GM21737 (cell line): ENCODE results near the gene POLR3B.
"Not testable (repeated sequence)": the region's sequence is repeated elsewhere in the genome, so short reads cannot be mapped to it uniquely, and the experiment has no call there.

Experiments
- ATAC-seq: cut with Tn5 transposase; IDR thresholded peaks from one replicate; pipeline ENCODE4 v1.9.1; 2021; ENCODE audit warnings: mild to moderate bottlenecking, moderate library complexity; ENCODE audit not compliant: unreplicated experiment

POLR3B gene

GRCh38 chr12:106342397-106343213, 14.9 kb upstream of the POLR3B start:
- no peak for ATAC-seq

DNA sequence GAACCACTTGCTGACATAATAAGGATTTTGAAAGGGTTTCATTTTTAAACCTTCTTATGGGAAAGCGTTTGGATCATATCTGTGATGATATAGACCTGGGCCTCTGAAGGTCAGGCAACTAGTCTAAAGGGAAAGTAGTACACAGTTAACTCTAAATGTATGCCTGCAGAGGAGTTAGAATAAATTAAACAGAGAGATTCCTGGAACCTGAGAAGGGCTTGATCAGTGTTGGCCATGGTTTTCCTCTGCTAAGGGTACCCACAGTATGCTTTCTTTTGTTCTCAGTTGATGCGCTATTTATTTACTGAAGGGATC, 14.4 kb upstream of the POLR3B start:
- no peak for ATAC-seq

GRCh38 chr12:106344131-106344530, 13.4 kb upstream of the POLR3B start:
- no peak for ATAC-seq

GRCh38 chr12:106345746-106346145, 11.8 kb upstream of the POLR3B start:
- no peak for ATAC-seq

DNA sequence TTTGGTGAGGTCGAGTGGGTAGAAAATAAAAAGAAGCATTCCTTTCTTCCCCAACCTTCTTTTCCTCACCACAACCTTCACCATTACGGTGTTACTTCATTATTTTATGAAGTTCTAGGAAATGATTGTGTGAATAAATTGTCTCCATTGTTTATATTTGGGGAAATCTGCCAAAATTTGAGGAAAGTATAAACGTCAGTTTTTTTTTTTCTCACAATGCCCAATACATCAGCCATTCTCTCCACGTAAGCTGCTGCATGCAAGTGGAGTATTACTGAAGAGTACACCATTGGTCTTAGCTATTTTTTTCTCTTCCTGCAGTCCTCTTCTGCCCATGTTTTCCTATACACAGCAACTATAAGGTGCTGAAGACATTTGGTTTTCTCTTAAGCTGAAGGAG, 9.1 kb upstream of the POLR3B start:
- no peak for ATAC-seq

- no peak for ATAC-seq
These were observed 4.4 kb upstream of the POLR3B start for GRCh38 chr12:106353175-106353574.

DNA sequence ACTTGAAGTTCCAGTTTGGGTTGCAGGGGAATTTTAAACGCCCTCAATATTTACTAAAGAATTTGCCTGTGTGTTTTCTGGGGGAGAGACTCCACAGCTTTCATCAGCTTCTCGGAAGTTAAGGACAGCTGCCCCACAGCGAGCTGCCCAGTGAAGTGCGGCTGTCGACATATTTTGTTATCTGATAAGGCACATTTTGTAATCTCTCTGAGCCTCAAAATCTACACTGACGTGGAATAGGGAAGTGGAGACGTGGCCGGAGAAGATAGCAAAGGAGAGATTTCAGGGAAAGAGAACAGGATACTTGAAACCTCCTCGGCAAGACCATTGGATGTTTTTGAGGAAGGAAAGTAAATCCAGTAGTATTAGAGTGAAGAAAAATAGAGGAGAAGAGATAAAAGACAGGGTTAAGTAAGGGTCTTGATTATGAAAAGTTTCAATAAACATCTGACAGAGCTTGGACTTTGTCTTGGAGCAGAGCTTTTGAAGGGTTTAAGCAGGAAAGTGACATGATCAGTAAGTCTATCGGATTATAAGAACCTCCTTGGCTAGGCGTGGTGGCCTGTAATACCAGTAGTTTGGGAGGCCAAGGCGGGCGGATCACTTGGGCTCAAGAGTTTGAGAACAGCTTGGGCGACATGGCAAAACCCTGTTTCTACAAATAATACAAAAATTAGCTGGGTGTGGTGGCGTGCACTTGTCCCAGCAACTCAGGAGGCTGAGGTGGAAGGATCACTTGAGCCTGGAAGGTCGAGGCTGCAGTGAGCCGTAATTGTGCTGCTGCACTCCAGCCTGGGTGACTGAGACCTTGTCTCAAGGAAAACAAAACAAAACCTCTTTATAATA, 1.1 kb downstream of the POLR3B start:
- ATAC-seq, result peak; percentile 14

DNA sequence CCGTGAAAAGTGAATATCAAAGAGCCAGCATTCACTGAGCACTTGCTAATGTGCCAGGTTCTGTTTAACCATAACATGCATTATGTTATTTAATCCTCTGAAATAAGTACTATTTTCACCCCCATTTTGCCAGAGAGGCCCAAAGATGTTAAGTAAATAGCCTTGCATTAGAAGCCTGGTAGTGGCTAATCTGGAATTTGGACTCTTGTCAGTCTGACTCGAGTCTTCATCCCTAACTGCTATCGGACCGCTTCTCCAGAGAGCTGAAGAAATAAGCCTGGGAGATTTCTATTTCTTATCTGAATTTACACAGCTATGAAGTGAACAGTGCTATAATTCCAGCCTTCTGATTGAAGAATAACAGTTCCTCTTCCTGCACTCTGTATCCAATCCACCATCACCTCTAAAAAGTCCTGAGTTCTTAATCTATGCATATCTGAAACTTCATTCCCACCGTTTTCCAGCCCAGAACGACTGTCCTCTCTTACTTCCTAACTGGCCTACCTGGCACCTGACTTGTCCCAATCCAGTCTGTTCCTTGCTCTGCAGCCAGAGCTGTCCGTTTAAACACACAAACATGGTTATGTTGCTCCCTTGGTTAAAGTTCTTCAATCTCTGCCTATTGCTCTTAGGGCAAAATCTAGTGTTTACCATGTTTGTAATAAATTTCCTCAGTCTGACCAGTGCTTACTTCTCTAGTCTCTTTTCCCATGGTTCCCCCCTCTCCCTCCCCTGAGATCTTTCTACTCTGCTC, 2.3 kb downstream of the POLR3B start:
- no peak for ATAC-seq

DNA sequence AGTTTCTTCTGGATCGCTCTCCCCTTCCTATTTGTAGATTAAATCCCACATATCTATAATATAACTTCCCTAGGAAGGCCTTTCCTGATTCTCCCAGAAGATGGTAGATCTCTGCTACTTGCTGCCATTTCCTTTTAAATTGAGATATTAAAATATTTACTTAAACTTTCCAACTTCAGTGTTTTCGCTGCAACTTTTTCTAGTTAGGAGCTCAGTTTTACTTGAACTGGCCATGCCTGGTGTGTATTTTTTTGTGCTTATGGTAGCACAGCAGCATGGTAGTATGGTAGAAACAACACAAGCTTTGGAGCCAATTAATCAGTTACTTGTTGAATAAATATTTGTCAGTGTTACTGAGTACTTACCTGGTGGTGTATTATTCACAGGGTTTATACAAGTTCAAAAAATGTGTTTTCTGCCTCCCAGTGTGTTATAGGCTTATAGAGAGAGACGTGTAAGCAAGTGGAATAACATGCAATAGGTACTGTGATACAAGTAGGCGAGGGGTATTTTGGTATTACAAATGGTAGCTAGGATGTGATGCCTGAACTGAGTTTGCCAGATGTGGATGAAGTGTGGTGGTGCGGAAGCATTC, 2.9 kb downstream of the POLR3B start:
- ATAC-seq, result no peak

GRCh38 chr12:106362971-106363370, 5.4 kb downstream of the POLR3B start:
- no peak for ATAC-seq

DNA sequence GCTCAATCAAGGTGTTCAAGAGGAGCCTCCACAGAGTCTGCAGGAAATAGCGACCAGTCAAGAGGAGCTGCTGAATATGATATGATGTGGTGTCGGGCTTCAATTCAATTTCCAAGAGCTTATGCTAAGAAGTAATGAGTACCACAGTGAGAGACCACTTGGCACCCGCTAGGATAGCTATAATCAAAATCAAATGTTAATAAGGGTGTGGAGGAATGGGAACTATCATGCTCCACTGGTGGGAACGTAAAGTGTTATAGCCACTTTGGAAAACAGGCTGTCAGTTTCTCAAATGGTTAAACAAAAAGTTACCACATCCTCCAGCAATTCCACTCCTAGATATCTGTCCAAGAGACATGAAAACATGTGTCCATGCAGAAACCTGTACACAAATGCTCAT, 6.7 kb downstream of the POLR3B start:
- no peak for ATAC-seq

DNA sequence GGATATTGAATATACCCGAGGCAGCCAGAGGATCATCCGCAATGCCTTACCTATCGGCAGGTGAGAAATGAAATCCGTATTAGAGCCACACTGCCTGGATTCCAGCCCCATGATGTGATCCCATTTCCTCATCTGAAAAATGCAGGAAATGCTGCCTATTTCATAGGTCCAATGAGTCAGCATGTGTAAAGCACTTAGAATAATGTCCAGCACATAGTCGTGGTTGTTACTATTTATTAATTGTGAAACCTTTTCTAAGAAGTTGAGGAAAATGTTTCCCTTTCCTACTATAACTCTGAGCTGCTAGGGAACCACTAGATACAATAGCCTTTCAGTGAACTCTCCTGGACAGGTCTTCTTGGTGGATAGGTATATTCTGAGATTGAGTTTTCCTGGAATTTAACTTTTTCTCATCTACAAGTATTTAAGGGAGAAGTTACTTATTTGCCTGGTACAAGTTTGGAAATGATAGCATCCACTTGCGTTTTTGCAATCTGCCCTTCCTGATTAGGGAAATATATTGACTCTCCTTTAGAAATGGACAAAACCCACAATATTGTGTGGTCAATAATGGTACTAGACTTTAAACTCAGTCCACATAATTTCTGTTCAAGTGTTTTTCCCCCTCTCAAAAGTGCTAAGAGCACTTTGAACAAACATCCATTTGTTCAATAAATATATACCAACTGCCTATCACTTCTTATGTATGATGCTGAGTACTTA, 12.2 kb downstream of the POLR3B start:
- ATAC-seq, result no peak

DNA sequence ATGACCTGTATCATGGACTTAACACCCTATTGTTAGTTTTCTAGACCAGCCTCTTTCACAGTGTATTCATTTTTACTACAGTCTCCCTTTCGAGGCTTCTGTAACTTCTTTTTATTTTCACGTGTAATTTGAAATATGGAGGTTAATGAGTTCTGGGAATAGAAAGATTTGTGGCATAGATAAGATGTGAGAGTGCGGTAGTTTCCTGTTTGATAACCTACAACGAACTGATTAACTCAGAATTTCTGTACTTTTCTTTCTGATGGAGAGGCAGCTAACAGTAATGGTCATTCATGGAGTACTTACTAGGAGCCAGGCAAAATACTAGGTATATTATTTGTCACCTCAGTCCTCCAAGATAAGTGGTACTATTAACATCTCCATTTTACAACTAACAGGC, 21.2 kb downstream of the POLR3B start:
- no peak for ATAC-seq

DNA sequence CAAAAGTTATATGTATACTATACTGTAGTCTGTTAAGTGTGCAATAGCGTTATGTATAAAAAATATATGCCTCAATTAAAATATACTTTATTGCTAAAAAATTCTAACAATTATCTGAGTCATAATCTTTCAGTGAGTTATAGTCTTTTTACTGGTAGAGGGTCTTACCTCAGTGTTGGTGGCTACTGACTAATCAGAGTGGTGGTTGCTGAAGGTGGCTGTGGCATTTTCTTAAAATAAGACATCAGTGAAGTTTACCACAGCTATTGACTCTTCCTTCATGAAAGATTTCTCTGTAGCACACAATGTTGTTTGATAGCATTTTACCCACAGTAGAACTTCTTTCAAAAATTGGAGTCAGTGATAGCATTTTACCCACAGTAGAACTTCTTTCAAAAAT, 23.4 kb downstream of the POLR3B start:
- ATAC-seq, result no peak

DNA sequence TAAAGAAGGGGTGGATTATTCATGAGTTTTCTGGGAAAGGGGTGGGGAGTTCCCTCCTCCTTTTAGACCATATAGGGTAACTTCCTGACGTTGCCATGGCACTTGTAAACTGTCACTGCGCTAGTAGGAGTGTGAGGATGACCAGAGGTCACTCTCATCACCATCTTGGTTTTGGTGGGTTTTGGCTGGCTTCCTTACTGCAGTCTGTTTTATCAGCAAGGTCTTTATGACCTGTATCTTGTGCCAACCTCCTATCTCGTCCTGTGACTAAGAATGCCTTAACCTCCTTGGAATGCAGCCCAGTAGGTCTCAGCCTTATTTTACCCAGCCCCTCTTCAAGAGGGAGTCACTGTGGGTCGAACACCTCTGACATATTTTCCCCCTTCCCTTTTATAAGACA, 24.3 kb downstream of the POLR3B start:
- ATAC-seq, result not testable (repeated sequence)

GRCh38 chr12:106386813-106387535, 29.4 kb downstream of the POLR3B start:
- ATAC-seq, result no peak

GRCh38 chr12:106387848-106388377, 30.4 kb downstream of the POLR3B start:
- ATAC-seq, result no peak

- ATAC-seq, result no peak
These were observed 31.6 kb downstream of the POLR3B start for GRCh38 chr12:106389151-106389550.

GRCh38 chr12:106392759-106393158, 35.2 kb downstream of the POLR3B start:
- ATAC-seq, result no peak

DNA sequence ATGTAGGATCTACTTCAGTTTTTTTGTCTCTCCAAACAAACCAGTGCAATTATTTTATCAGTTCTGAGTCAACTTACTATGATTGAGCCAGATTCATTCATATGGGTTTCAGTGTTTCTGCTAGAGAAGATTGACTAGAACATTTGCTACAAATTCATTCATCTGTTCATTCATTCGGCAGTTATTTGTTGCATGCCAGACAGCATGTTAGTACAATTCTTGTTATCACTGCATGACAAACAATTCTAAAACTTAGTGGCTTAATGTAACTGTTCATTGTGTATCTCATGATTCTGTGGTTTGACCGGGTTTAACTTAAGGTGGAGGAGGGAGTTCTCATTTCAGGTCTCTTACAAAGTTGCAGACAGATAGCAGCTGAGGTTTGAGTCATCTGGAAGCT, 52.3 kb downstream of the POLR3B start:
- ATAC-seq, result no peak
